Endothelial cell of umbilical vein (primary cell): Measurements from ENCODE around the gene IRF2BP2. TPM values are rescaled to one million over a fixed set of nuclear protein-coding genes. Genes with fewer than 3 reads are reported as not detected.
A peak's percentile ranks its signal among the peaks of the same experiment; 100 is the strongest.

Experiments used
- BruUV-seq: library from RNA; stranded (reverse); fragments of 400-500 nt; replicated peaks from 2 replicates; lab custom pipeline; 2021; lab: Mats Ljungman, UMichigan
- CTCF ChIA-PET: fragments of 300-600, 350-600 bp; sonication (Branson Sonifier 250); formaldehyde crosslinking; loops from one replicate; lab custom pipeline; 2021; ENCODE audit warnings: antibody characterized with exemption, inconsistent platforms; lab: Charles Lee
- POLR2A ChIA-PET: fragments of 300-600, 350-600 bp; sonication (Branson Sonifier 250); formaldehyde crosslinking; loops from one replicate; lab custom pipeline; 2021; ENCODE audit warnings: antibody characterized with exemption, inconsistent platforms; lab: Charles Lee
- DNase-seq: peaks from one replicate; pipeline ENCODE4 v3.0.0-alpha.2; 2011; ENCODE audit warnings: low read depth, low spot score
- FAIRE-seq: peaks from 2 replicates; lab custom pipeline; 2011; peaks lifted over from hg19 to GRCh38; lab: Jason Lieb, UNC
- H2AFZ ChIP-seq: 2 replicates; pipeline ENCODE4 v1.6.0; 2012; ENCODE audit warnings: low read depth, low read length, control low read depth, inconsistent platforms
- H3K27ac ChIP-seq: 2 replicates; pipeline ENCODE4 v1.5.1; 2011; ENCODE audit warnings: low read depth, mild to moderate bottlenecking, control low read depth, low read length, moderate library complexity; ENCODE audit not compliant: insufficient read depth
- H3K27me3 ChIP-seq, 2 experiments: 2 replicates each; pipeline versions ENCODE4 v1.6.0 to v1.6.1; 2011; ENCODE audit warnings: low read length in 2 of 2, mixed read lengths in 1 of 2; ENCODE audit not compliant: control insufficient read depth in 2 of 2, insufficient read depth in 2 of 2
- H3K36me3 ChIP-seq, 2 experiments: 2 replicates in 1 of 2; 3 replicates in 1 of 2; pipeline ENCODE4 v1.5.1; 2011; ENCODE audit warnings: low read length in 2 of 2, mild to moderate bottlenecking in 1 of 2, moderate library complexity in 1 of 2; ENCODE audit not compliant: control insufficient read depth in 2 of 2, insufficient read depth in 2 of 2; ENCODE audit errors: extremely low read depth in 1 of 2
- H3K4me1 ChIP-seq: 3 replicates; pipeline ENCODE4 v1.5.1; 2011; ENCODE audit warnings: mild to moderate bottlenecking, low read length; ENCODE audit not compliant: control insufficient read depth, insufficient read depth; ENCODE audit errors: extremely low read depth
- H3K4me2 ChIP-seq: 2 replicates; pipeline ENCODE4 v1.6.1; 2011; ENCODE audit warnings: low read length, control low read depth, mixed read lengths; ENCODE audit not compliant: insufficient read depth
- H3K4me3 ChIP-seq, 3 experiments: fragments of 200-600 bp in 1 of 3; sonication (generic), shearing (Covaris generic) in 1 of 3; replicated peaks in 1 of 3; 2 replicates each; pipeline ENCODE4 v1.5.1; 2011 to 2016; ENCODE audit warnings: control low read depth in 3 of 3, low read length in 3 of 3, mild to moderate bottlenecking in 2 of 3, inconsistent platforms in 1 of 3, low read depth in 1 of 3, moderate library complexity in 1 of 3; ENCODE audit not compliant: insufficient read depth in 1 of 3
- H3K79me2 ChIP-seq: 2 replicates; pipeline ENCODE4 v1.6.0; 2012; ENCODE audit warnings: low read length, inconsistent platforms; ENCODE audit not compliant: control insufficient read depth, insufficient read depth
- H3K9ac ChIP-seq: replicated peaks from 2 replicates; pipeline ENCODE3; 2011; ENCODE audit warnings: low read length, control low read depth; ENCODE audit not compliant: insufficient read depth; ENCODE audit errors: extremely low read depth
- H3K9me1 ChIP-seq: replicated peaks from 3 replicates; pipeline ENCODE4 v1.6.0; 2011; ENCODE audit warnings: mild to moderate bottlenecking, low read length; ENCODE audit not compliant: control insufficient read depth, insufficient read depth; ENCODE audit errors: extremely low read depth
- H3K9me3 ChIP-seq: replicated peaks from 2 replicates; pipeline ENCODE4 v1.5.1; 2012; ENCODE audit warnings: low read length, inconsistent platforms; ENCODE audit not compliant: control insufficient read depth, insufficient read depth
- H4K20me1 ChIP-seq: replicated peaks from 2 replicates; pipeline ENCODE3; 2011; ENCODE audit warnings: mild to moderate bottlenecking, low read length; ENCODE audit not compliant: control insufficient read depth, insufficient read depth; ENCODE audit errors: extremely low read depth
- CTCF ChIP-seq, 2 donors: IDR thresholded peaks; 1 replicate in 1 of 2; 2 replicates in 1 of 2; pipeline ENCODE4 v1.5.1; 2011; ENCODE audit warnings: low read length in 2 of 2, mild to moderate bottlenecking in 2 of 2, moderate library complexity in 2 of 2, control low read depth in 1 of 2, inconsistent platforms in 1 of 2, low read depth in 1 of 2; ENCODE audit not compliant: insufficient read depth in 1 of 2; ENCODE audit errors: extremely low read depth in 1 of 2
- EZH2 ChIP-seq: IDR thresholded peaks from 2 replicates; pipeline ENCODE4 v1.6.1; 2012; ENCODE audit warnings: borderline replicate concordance, low read depth, mild to moderate bottlenecking, moderate library complexity, low read length, inconsistent platforms; ENCODE audit not compliant: severe bottlenecking
- FOS ChIP-seq: IDR thresholded peaks from 2 replicates; pipeline ENCODE4 v1.6.1; 2011; ENCODE audit warnings: mild to moderate bottlenecking, low read length, moderate library complexity, borderline replicate concordance; ENCODE audit not compliant: insufficient read depth
- GATA2 ChIP-seq: IDR thresholded peaks from 2 replicates; pipeline ENCODE4 v1.7.0; 2011; ENCODE audit warnings: low read depth, mild to moderate bottlenecking, moderate library complexity, mixed read lengths, low read length; ENCODE audit not compliant: insufficient read length, insufficient read depth
- JUN ChIP-seq: IDR thresholded peaks from 2 replicates; pipeline ENCODE4 v1.6.1; 2011; ENCODE audit warnings: borderline replicate concordance, low read depth; ENCODE audit not compliant: insufficient read length, insufficient read depth
- MAX ChIP-seq: IDR thresholded peaks from 2 replicates; pipeline ENCODE4 v1.6.1; 2011; ENCODE audit not compliant: insufficient read depth, insufficient read length
- MYC ChIP-seq: IDR thresholded peaks from one replicate; pipeline ENCODE4 v1.6.1; 2011; ENCODE audit warnings: mild to moderate bottlenecking, low read depth, low read length
- POLR2A ChIP-seq: IDR thresholded peaks from 2 replicates; pipeline ENCODE4 v1.6.1; 2012; ENCODE audit warnings: low read depth, mild to moderate bottlenecking, control low read depth, low read length
- POLR2AphosphoS5 ChIP-seq: IDR thresholded peaks from 2 replicates; pipeline ENCODE4 v1.6.1; 2012; ENCODE audit warnings: low read depth, mild to moderate bottlenecking, control low read depth, low read length, moderate library complexity; ENCODE audit not compliant: insufficient read depth
- dilution Hi-C: fragments of 300-500 bp; cut with MboI; formaldehyde crosslinking; loops from one replicate; pipeline ENCODE4 v1.15.0; 2019; ENCODE audit warnings: low sequenced_read_pairs; ENCODE audit not compliant: extremely low pct_ligation_motif_present
- intact Hi-C: fragments of 100-400 bp; cut with micrococcal nuclease; formaldehyde crosslinking; loops from one replicate; pipeline ENCODE4 v1.10.0; 2022
- polyA plus RNA-seq, 4 experiments: library from polyadenylated mRNA; depleted of rRNA in 3 of 4; stranded (reverse) in 3 of 4; unstranded in 1 of 4; fragments of >200 nt; gene quantifications; 2 replicates each; pipeline versions ENCODE4 v1.2.1 to v1.2.3, GENCODE V29; 2011 to 2012; ENCODE audit warnings: missing spikeins in 1 of 4
- total RNA-seq: library from RNA; stranded (reverse); gene quantifications from 2 replicates; pipeline ENCODE4 v1.2.3, GENCODE V29; 2021

Gene IRF2BP2
- total and polyA plus RNA-seq, 2 donors (not counting 3 experiments of a cell fraction or from before 2014, with no cell fraction given): 66.6 to 109 TPM

- Histone ChIP-seq H3K79me2 (no peaks in the 10 kb centered on the region), H2AFZ (no peak overlapping the region), H3K9me3 (no peaks in the 10 kb centered on the region), H3K4me2 (peak overlapping the region; percentile 75), H3K27ac (peak overlapping the region; percentile 95), H3K9ac (peak overlapping the region; percentile 80), H3K4me1 (peaks cover 38% of the 10 kb centered on the region), H4K20me1 (no peaks in the 10 kb centered on the region), H3K4me3 (no peak overlapping the region), H3K27me3 (no peaks in the 10 kb centered on the region), H3K9me1 (no peaks in the 10 kb centered on the region), H3K36me3 (no peaks in the 10 kb centered on the region)
- ChIA-PET CTCF (interaction anchor here (0.7 to 3.2 kb wide), 16 partner anchors 15 to 452 kb away, joined by 3 to 24 read pairs (median 4); partner anchors contain the start of gene IRF2BP2), POLR2A (interaction anchor here (1.0 to 1.9 kb wide), 4 partner anchors 18 to 92 kb away, joined by 4 to 10 read pairs (median 8); no protein-coding TSS in a partner anchor)
- peak; percentile 98 for DNase-seq
- no TSS peak for BruUV-seq
- TF ChIP-seq FOS (peak; percentile 93), CTCF (IDR thresholded peaks at IDR 0.05; ENCODE audit: extremely low read depth in 1 of 2, insufficient read depth in 1 of 2, low read depth in 1 of 2, low read length in 2 of 2) (no peak), EZH2 (no peak), MAX (peak; percentile 49), JUN (peak; percentile 88), MYC (no peak), POLR2A (no peak), POLR2AphosphoS5 (peak; percentile 63), GATA2 (peak; percentile 70)
- FAIRE-seq: peak; percentile 98
- dilution Hi-C loops (no loop called here), intact Hi-C loops (loop anchor here (1.0 kb wide), 13 partner anchors 19 to 452 kb away; no protein-coding TSS in a partner anchor)
Measured at GRCh38 chr1:234631721-234632125, 21.7 kb upstream of the IRF2BP2 start.
